ENCODE measurements around the gene CKS1B. TPM values are rescaled to one million over a fixed set of nuclear protein-coding genes. Genes with fewer than 3 reads are reported as not detected.
A peak's percentile ranks its signal among the peaks of the same experiment; 100 is the strongest.

CKS1B gene
- total RNA-seq, 1 donor from 2014 or later = 23.2 TPM

DNA sequence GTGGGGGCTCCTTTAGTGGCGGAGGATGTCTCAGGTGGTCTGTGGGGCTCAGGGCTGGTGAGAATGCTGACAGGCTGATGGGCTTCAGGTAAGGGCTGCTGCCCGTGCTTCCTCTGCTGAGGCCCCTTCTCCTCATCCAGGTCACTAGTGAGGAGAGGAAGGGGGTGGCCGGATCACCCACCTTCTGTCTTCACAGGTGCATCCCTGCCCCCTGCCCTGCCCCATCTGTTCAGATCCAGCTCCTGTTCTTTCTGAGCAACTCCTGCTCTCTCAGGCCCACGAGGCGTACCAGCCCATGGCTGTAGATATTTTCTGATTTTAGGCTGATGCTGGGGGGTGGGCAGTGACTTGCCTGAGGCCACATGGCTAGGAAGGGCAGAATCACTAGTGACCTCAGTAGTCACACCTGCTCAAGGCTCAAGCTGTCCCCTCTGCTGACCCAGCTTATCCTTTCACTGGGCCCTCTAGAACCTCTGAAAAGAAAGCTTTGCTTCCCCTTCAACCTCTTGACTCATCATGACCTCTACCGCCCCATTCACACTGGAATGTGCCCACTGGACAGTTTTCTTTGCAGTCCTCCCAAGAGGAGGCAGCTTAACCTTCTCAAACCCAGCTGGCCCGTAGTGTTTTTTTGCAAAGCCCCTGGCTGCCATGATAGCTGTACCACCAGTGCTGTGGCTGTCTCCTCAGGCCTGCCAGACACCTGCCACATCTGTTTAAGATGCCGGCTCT lies 44.3 kb downstream of the CKS1B start:
- TF ChIP-seq, protein P1, sequence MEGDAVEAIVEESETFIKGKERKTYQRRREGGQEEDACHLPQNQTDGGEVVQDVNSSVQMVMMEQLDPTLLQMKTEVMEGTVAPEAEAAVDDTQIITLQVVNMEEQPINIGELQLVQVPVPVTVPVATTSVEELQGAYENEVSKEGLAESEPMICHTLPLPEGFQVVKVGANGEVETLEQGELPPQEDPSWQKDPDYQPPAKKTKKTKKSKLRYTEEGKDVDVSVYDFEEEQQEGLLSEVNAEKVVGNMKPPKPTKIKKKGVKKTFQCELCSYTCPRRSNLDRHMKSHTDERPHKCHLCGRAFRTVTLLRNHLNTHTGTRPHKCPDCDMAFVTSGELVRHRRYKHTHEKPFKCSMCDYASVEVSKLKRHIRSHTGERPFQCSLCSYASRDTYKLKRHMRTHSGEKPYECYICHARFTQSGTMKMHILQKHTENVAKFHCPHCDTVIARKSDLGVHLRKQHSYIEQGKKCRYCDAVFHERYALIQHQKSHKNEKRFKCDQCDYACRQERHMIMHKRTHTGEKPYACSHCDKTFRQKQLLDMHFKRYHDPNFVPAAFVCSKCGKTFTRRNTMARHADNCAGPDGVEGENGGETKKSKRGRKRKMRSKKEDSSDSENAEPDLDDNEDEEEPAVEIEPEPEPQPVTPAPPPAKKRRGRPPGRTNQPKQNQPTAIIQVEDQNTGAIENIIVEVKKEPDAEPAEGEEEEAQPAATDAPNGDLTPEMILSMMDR (IDR thresholded peaks at IDR 0.05) = no peak
- no peaks in the 10 kb centered on the region for H3K9me3 Mint-ChIP-seq (ENCODE audit: low read depth)
- no peaks in the 10 kb centered on the region for H3K27me3 Mint-ChIP-seq (ENCODE audit: low read depth)
- H3K27ac Mint-ChIP-seq (ENCODE audit: unreplicated experiment) = no peak overlapping the region
- H3K4me3 Mint-ChIP-seq (ENCODE audit: unreplicated experiment) = no peak overlapping the region
- H3K4me1 Mint-ChIP-seq (ENCODE audit: low read depth) = peaks cover 19% of the 10 kb centered on the region
- no peak for DNase-seq (ENCODE audit: low spot score)
- H3K36me3 Mint-ChIP-seq (ENCODE audit: low read depth) = peaks cover 3% of the 10 kb centered on the region

GRCh38 chr1:155019377-155020245 lies 45.1 kb downstream of the CKS1B start:
- Mint-ChIP-seq H3K4me1 (ENCODE audit: low read depth) (peaks cover 19% of the 10 kb centered on the region), H3K27me3 (ENCODE audit: low read depth) (no peaks in the 10 kb centered on the region), H3K4me3 (ENCODE audit: unreplicated experiment) (no peak overlapping the region), H3K9me3 (ENCODE audit: low read depth) (no peaks in the 10 kb centered on the region), H3K27ac (ENCODE audit: unreplicated experiment) (peak overlapping the region; percentile 43), H3K36me3 (ENCODE audit: low read depth) (peaks cover 3% of the 10 kb centered on the region)
- TF ChIP-seq, protein P1 (IDR thresholded peaks at IDR 0.05) = no peak
- DNase-seq (ENCODE audit: low spot score) = no peak

- Mint-ChIP-seq H3K27ac (ENCODE audit: unreplicated experiment) (no peak overlapping the region), H3K4me1 (ENCODE audit: low read depth) (peaks cover 15% of the 10 kb centered on the region), H3K9me3 (ENCODE audit: low read depth) (no peaks in the 10 kb centered on the region), H3K27me3 (ENCODE audit: low read depth) (no peaks in the 10 kb centered on the region), H3K36me3 (ENCODE audit: low read depth) (no peaks in the 10 kb centered on the region), H3K4me3 (ENCODE audit: unreplicated experiment) (no peak overlapping the region)
- DNase-seq (ENCODE audit: low spot score) = no peak
- TF ChIP-seq, protein P1 (IDR thresholded peaks at IDR 0.05) = no peak
Measured at GRCh38 chr1:155022136-155022926, 47.9 kb downstream of the CKS1B start.

GRCh38 chr1:155022927-155023236 lies 48.4 kb downstream of the CKS1B start:
- Mint-ChIP-seq H3K9me3 (ENCODE audit: low read depth) (no peaks in the 10 kb centered on the region), H3K27ac (ENCODE audit: unreplicated experiment) (no peak overlapping the region), H3K4me3 (ENCODE audit: unreplicated experiment) (no peak overlapping the region), H3K36me3 (ENCODE audit: low read depth) (no peaks in the 10 kb centered on the region), H3K27me3 (ENCODE audit: low read depth) (no peaks in the 10 kb centered on the region), H3K4me1 (ENCODE audit: low read depth) (peaks cover 11% of the 10 kb centered on the region)
- TF ChIP-seq, protein P1 (IDR thresholded peaks at IDR 0.05) = no peak
- DNase-seq (ENCODE audit: low spot score) = no peak

DNA sequence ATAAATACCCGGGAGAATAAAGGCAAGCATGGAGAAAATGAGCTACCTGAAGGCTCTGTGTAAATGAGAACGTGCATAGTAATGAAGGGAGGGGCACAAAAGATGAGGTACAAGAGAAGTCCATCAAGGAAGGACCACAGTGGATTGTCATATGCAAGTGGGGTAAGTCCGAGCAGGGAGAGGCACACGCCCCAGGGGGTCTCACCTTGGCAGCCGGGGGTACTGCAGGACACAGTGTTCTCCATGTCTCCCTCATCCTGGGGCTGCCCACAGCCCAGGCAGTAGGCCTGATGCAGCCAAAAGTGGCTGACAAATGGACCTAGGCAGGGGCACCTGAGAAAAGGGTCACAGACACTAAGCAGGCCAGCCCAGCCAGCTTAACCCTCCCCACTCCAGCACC lies 49.1 kb downstream of the CKS1B start:
- Mint-ChIP-seq H3K27me3 (ENCODE audit: low read depth) (no peaks in the 10 kb centered on the region), H3K4me1 (ENCODE audit: low read depth) (peaks cover 9% of the 10 kb centered on the region), H3K27ac (ENCODE audit: unreplicated experiment) (no peak overlapping the region), H3K36me3 (ENCODE audit: low read depth) (no peaks in the 10 kb centered on the region), H3K4me3 (ENCODE audit: unreplicated experiment) (no peak overlapping the region), H3K9me3 (ENCODE audit: low read depth) (no peaks in the 10 kb centered on the region)
- TF ChIP-seq, protein P1 (IDR thresholded peaks at IDR 0.05) = no peak
- no peak for DNase-seq (ENCODE audit: low spot score)

All from chondrocyte (in vitro differentiated cells).